ENCODE results near the gene FOXL3. TPM values are rescaled to one million over a fixed set of nuclear protein-coding genes. Genes with fewer than 3 reads are reported as not detected.

The FOXL3 gene
- total and polyA plus RNA-seq, 2 experiments from 2014 or later: not detected

DNA sequence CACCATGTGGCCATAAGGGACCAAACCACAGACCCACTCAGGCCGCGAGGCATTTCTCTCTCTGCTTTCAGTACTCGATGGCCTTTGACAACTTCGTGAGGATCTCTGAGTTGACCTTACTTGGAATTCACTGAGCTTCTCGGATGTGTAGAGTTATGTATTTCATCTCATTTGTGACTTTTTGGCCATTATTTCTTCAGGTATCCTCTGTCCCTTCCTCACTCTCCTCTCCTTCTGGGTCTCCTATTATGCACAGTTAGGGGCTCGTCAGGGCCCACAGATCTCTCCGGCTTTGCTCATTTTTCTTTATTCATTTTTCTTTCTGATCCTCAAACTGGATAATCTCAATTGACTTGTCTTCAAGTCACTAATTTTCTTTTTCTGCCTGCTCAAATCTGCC, 16.6 kb upstream of the FOXL3 start:
- Mint-ChIP-seq H3K36me3 (ENCODE audit: low read depth) (peaks cover 45% of the 10 kb centered on the region), H3K9me3 (peaks cover 91% of the 10 kb centered on the region), H3K4me3 (no peak overlapping the region; the same call in 2 of the 3 replicates), H3K27me3 (ENCODE audit: insufficient read depth, low read depth, poor library complexity) (peaks cover 9% of the 10 kb centered on the region), H3K4me1 (no peaks in the 10 kb centered on the region; the same call in 2 of the 3 replicates), H3K27ac (no peak overlapping the region)
- Histone ChIP-seq H3K4me3 (no peak overlapping the region), H3K4me2 (no peak overlapping the region), H3F3A (replicated peaks; ENCODE audit: low read depth) (no peaks in the 10 kb centered on the region), H3K36me3 (ENCODE audit: insufficient read depth) (peaks cover 4% of the 10 kb centered on the region; the same call in 1 of the 2 replicates), H2AFZ (no peak overlapping the region), H3K9me2 (ENCODE audit: insufficient read depth) (no peaks in the 10 kb centered on the region), H3K27ac (ENCODE audit: low read depth) (no peak overlapping the region), H3K4me1 (ENCODE audit: insufficient read depth) (no peaks in the 10 kb centered on the region), H3K79me2 (replicated peaks; ENCODE audit: insufficient read depth) (no peaks in the 10 kb centered on the region), H4K20me1 (replicated peaks; ENCODE audit: insufficient read depth) (no peaks in the 10 kb centered on the region), H3K27me3 (ENCODE audit: insufficient read depth) (no peaks in the 10 kb centered on the region)
- DNase-seq (ENCODE audit: low spot score) (no peak), ATAC-seq (no peak)
- TF ChIP-seq EZH2phosphoT487 (IDR thresholded peaks at IDR 0.05; ENCODE audit: unreplicated experiment): no peak
- TF ChIP-seq, protein P1, sequence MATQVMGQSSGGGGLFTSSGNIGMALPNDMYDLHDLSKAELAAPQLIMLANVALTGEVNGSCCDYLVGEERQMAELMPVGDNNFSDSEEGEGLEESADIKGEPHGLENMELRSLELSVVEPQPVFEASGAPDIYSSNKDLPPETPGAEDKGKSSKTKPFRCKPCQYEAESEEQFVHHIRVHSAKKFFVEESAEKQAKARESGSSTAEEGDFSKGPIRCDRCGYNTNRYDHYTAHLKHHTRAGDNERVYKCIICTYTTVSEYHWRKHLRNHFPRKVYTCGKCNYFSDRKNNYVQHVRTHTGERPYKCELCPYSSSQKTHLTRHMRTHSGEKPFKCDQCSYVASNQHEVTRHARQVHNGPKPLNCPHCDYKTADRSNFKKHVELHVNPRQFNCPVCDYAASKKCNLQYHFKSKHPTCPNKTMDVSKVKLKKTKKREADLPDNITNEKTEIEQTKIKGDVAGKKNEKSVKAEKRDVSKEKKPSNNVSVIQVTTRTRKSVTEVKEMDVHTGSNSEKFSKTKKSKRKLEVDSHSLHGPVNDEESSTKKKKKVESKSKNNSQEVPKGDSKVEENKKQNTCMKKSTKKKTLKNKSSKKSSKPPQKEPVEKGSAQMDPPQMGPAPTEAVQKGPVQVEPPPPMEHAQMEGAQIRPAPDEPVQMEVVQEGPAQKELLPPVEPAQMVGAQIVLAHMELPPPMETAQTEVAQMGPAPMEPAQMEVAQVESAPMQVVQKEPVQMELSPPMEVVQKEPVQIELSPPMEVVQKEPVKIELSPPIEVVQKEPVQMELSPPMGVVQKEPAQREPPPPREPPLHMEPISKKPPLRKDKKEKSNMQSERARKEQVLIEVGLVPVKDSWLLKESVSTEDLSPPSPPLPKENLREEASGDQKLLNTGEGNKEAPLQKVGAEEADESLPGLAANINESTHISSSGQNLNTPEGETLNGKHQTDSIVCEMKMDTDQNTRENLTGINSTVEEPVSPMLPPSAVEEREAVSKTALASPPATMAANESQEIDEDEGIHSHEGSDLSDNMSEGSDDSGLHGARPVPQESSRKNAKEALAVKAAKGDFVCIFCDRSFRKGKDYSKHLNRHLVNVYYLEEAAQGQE (IDR thresholded peaks at IDR 0.05; ENCODE audit: unreplicated experiment): no peak
- no peak for TF ChIP-seq NANOG (IDR thresholded peaks at IDR 0.05; ENCODE audit: borderline replicate concordance)
- no peak for TF ChIP-seq ZNF114 (CRISPR knock-in tag; IDR thresholded peaks at IDR 0.05)
- no peak for TF ChIP-seq POLR2AphosphoS5 (IDR thresholded peaks at IDR 0.05; ENCODE audit: low read depth)
- TF ChIP-seq, protein P2, sequence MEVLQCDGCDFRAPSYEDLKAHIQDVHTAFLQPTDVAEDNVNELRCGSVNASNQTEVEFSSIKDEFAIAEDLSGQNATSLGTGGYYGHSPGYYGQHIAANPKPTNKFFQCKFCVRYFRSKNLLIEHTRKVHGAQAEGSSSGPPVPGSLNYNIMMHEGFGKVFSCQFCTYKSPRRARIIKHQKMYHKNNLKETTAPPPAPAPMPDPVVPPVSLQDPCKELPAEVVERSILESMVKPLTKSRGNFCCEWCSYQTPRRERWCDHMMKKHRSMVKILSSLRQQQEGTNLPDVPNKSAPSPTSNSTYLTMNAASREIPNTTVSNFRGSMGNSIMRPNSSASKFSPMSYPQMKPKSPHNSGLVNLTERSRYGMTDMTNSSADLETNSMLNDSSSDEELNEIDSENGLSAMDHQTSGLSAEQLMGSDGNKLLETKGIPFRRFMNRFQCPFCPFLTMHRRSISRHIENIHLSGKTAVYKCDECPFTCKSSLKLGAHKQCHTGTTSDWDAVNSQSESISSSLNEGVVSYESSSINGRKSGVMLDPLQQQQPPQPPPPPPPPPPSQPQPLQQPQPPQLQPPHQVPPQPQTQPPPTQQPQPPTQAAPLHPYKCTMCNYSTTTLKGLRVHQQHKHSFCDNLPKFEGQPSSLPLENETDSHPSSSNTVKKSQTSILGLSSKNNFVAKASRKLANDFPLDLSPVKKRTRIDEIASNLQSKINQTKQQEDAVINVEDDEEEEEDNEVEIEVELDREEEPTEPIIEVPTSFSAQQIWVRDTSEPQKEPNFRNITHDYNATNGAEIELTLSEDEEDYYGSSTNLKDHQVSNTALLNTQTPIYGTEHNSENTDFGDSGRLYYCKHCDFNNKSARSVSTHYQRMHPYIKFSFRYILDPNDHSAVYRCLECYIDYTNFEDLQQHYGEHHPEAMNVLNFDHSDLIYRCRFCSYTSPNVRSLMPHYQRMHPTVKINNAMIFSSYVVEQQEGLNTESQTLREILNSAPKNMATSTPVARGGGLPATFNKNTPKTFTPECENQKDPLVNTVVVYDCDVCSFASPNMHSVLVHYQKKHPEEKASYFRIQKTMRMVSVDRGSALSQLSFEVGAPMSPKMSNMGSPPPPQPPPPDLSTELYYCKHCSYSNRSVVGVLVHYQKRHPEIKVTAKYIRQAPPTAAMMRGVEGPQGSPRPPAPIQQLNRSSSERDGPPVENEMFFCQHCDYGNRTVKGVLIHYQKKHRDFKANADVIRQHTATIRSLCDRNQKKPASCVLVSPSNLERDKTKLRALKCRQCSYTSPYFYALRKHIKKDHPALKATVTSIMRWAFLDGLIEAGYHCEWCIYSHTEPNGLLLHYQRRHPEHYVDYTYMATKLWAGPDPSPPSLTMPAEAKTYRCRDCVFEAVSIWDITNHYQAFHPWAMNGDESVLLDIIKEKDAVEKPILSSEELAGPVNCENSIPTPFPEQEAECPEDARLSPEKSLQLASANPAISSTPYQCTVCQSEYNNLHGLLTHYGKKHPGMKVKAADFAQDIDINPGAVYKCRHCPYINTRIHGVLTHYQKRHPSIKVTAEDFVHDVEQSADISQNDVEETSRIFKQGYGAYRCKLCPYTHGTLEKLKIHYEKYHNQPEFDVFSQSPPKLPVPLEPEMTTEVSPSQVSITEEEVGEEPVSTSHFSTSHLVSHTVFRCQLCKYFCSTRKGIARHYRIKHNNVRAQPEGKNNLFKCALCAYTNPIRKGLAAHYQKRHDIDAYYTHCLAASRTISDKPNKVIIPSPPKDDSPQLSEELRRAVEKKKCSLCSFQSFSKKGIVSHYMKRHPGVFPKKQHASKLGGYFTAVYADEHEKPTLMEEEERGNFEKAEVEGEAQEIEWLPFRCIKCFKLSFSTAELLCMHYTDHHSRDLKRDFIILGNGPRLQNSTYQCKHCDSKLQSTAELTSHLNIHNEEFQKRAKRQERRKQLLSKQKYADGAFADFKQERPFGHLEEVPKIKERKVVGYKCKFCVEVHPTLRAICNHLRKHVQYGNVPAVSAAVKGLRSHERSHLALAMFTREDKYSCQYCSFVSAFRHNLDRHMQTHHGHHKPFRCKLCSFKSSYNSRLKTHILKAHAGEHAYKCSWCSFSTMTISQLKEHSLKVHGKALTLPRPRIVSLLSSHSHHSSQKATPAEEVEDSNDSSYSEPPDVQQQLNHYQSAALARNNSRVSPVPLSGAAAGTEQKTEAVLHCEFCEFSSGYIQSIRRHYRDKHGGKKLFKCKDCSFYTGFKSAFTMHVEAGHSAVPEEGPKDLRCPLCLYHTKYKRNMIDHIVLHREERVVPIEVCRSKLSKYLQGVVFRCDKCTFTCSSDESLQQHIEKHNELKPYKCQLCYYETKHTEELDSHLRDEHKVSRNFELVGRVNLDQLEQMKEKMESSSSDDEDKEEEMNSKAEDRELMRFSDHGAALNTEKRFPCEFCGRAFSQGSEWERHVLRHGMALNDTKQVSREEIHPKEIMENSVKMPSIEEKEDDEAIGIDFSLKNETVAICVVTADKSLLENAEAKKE (CRISPR knock-in tag; IDR thresholded peaks at IDR 0.05): no peak
- no peak for TF ChIP-seq ZNF331 (CRISPR knock-in tag; IDR thresholded peaks at IDR 0.05; ENCODE audit: low read depth)
- no peak for TF ChIP-seq JUNB (IDR thresholded peaks at IDR 0.05; ENCODE audit: unreplicated experiment)
- no peak for TF ChIP-seq CREB1 (CRISPR knock-in tag; IDR thresholded peaks at IDR 0.05; ENCODE audit: low read depth)
- TF ChIP-seq, protein P3, sequence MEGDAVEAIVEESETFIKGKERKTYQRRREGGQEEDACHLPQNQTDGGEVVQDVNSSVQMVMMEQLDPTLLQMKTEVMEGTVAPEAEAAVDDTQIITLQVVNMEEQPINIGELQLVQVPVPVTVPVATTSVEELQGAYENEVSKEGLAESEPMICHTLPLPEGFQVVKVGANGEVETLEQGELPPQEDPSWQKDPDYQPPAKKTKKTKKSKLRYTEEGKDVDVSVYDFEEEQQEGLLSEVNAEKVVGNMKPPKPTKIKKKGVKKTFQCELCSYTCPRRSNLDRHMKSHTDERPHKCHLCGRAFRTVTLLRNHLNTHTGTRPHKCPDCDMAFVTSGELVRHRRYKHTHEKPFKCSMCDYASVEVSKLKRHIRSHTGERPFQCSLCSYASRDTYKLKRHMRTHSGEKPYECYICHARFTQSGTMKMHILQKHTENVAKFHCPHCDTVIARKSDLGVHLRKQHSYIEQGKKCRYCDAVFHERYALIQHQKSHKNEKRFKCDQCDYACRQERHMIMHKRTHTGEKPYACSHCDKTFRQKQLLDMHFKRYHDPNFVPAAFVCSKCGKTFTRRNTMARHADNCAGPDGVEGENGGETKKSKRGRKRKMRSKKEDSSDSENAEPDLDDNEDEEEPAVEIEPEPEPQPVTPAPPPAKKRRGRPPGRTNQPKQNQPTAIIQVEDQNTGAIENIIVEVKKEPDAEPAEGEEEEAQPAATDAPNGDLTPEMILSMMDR (conservative IDR thresholded peaks at IDR 0.05; ENCODE audit: low read depth in 2 of 2): no peak
- no peak for TF ChIP-seq EZH2 (IDR thresholded peaks at IDR 0.05; ENCODE audit: low read depth, unreplicated experiment)
- TF ChIP-seq STAT1 (IDR thresholded peaks at IDR 0.05; ENCODE audit: unreplicated experiment): no peak
- TF ChIP-seq, protein P4, sequence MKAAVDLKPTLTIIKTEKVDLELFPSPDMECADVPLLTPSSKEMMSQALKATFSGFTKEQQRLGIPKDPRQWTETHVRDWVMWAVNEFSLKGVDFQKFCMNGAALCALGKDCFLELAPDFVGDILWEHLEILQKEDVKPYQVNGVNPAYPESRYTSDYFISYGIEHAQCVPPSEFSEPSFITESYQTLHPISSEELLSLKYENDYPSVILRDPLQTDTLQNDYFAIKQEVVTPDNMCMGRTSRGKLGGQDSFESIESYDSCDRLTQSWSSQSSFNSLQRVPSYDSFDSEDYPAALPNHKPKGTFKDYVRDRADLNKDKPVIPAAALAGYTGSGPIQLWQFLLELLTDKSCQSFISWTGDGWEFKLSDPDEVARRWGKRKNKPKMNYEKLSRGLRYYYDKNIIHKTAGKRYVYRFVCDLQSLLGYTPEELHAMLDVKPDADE (IDR thresholded peaks at IDR 0.05): no peak

Data from GM23338 (cell line).